ENCODE results near the gene COL4A6.

COL4A6 gene

DNA sequence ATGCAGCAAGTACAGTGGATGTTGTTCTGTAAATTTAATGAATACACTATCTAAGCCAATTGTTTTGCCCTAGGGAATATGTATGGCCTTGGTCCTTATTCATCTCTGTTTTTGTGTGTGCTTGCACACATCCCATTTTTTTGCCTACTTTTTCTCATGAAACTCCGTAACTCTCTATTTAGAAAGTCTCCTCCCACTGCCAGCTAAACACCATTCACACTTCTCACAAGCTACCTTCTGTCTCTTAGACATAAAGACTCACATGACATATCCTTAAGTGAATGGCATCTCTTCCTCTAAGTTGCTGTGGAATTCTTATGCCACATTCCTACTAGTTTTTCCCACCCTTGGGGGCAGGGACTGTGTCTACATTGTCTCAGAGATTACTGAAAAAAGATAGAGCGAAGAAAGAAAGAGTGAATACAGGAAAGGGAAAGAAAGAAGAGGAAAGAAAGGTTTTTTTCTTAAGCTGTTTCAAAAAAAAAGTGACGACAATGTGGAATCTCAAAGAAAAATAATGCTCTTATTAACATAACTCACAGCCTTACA lies 229.1 kb downstream of the COL4A6 start:
- no peak for DNase-seq

DNA sequence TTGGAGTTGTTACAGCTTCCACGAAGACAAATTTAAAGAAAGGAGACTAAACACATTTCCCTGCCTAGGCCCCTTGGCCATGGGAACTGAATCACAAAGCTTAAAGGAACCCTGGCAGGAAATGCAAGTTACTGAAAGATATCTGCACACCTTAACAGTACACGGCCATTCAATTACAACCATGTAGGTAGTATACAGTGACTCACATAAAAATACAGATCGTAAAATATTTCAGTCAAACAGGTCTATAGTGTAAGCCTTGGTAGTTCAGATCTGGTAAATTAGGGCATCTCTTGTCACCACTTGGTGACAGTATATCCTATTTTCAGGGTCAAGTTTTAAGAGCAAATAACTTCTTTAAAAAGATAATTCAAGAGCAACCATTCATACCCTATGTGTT lies 234.7 kb downstream of the COL4A6 start:
- DNase-seq, result no peak

- no peak for DNase-seq
Observed at GRCh38 chrX:108199691-108200090, 238.5 kb downstream of the COL4A6 start.

DNA sequence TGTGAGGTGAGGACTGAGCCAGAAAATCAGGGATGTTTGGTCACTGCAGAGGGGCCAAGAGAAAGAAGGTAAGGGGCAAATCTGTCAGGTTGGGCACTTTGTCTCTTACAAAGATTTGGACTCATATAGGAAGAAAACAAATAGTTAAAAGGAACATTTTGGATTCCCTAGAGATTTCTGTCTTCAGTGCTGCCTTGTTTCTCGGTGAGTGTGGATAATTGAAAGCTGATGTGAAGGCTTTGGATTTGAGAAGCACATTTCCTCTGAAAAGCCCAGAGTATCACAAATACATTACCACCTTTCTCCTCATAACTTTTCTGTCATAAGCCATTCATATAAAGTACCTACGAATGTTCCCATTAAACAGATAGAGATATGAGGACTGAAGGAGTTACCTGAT lies 239.2 kb downstream of the COL4A6 start:
- DNase-seq, result no peak

DNA sequence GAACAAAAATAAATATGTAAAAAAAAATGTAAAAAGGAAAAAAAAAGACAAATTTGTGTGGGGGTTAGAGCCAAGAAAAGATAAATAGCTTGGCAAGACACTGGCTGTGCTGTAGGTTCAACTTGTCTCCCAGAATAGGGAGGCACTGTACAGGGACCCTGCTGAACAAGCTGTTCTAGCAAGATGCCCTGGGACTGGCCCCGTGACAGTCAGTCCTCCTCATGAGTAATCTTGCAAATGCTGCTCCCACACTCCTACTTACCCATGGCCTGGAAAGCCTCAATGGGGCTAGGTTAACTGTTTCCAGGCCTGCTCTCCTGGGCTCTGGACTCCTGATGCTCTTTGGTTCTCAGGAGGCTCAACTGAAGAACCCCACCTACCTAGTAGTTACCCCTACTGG lies 239.8 kb downstream of the COL4A6 start:
- no peak for DNase-seq

DNA sequence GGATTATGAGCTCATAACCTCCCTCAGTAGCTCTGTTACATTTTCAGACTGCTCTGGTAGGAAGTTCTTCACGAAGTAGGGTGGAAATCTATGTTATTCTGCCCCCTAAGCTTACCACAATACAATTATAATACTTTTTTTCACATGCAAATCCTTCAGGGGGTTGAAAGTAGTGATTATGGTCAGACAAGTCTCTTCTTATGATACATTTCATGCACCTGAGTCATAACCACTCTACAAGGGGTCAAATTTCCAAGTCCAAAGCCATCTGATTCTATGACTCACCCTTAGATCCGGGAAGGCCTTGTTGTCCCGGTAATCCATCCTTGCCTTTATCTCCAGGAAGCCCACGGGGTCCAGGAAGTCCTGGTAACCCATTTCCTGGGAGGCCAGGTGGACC lies 251.4 kb downstream of the COL4A6 start:
- DNase-seq, result no peak

DNA sequence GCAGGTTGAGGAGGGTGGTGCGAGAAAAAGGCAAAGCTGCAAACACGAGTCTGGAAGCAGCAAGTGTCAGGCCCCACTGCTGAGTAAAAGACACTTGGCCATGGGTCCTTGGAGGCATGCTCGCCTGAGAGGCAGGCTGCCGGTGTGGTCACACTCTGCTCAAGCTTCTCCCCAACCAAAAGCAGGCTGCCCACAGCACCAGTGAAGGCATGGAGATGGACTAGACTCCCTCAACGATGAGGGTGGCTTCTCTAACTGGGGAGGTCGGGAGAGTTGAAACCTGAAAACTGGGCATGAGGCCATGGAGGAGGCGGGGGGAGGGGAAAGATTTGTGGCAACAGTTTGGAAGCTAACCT lies 260.1 kb downstream of the COL4A6 start:
- DNase-seq, result no peak

DNA sequence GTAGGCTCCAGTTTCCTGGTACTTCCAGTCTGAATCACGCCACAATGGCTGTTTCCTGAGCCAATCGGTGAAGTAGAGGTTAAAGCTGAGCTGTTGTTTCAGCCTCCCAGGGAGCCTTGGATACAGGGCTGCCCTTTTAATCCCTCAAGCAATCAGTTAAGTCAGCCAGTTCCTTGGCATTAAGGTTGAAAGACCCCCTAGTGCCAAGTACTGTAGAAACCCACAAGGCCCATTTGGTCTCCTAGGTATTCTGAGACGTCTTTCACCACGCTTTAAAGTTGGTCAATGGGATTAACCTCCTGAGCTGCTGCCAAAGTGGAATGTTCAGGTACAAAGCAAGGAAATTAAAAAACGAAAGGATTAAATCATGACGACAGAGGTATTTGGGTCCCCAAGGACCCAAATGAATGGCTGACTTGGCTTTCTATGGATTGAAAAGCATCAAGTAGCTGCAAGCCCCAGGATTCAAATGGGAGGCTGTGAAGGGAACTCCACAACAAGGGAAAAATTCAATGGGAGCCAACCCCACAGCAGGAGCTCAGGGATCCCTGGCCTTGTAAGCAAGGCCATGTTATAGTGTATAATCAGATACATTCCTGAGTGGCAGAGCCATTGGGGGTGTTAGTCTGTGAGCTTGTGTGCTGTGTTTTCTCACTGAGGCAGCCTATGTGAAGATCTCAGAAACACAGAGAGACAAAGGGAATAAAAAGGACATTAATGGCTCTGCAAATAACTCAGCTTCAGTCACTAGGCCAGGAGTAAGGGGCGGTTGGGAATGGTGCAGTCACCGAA lies 260.7 kb downstream of the COL4A6 start:
- DNase-seq, result no peak

DNA sequence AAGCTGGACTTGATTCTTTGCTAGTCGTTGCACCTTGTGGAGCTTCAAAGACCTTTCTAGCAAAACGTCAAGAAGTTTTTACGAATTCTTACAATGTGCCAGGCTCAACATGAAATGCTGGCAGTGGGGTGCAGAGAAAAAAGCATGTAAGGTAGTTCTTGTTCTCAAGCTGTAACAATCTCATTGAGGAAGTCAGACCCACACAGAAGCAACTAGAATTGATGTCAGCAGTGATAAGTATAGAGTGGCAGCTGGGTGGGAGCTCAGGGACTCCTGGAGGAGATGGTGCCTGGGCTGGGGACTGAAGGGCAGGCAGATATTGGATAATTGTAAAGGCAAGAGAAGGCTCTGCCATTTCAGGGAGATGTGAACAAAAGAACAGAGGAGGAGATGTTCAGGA lies 264.3 kb downstream of the COL4A6 start:
- no peak for DNase-seq

DNA sequence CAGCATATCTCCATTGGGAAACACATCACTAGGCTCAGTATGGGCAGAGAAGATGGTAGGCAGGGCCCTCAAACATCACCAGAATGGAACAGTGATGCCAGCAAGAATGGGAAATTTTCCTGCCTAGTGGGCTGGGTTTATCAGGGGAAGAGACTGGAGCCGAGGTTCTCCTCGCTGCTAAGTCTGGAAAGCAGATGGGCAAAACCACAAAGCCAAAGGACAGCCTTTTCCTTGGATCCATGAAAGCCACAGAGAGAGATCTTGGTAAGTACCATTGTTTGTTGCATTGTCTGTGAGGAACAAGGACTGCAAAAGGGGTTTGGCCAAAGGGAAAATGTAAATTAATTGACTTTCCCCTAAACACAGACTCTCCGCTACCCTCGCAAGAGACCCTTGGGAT lies 266.6 kb downstream of the COL4A6 start:
- DNase-seq, result no peak

GRCh38 chrX:108169768-108170167 lies 268.5 kb downstream of the COL4A6 start:
- no peak for DNase-seq

DNA sequence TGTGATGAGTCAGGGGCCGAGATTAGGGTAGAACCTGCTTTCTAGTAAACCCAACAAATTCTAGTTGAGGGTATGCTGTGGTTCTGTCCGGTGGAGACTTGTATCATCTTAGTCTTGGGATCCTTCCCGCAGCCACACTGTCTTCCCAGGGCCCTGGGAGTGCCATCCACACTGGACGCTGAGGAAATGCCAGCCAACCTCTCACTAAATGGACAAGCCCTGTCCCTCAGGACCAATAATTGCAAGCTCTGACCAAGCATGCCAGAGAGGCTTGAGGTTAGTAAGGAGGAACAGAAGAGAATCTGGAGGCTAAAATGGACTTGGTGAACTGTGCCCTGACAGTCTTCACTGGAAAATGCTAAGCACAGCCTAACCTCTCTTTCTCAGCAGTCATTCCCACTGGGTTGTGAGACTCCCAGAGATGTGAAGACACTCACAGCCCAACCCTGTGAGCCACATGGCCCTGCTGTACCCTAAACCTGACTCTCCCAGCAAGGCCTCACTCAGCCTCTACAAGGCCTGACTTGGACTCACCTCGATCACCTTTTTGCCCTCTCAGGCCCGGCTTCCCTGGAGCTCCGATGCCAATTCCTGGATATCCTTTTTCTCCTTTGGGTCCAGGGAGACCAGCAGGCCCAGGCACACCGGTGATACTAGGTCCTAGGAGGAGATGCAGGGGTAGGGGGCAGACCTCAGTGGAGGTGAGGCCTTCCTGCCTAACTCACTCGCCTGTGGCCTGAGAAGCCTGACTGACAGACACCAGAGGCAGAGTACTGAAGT lies 269.1 kb downstream of the COL4A6 start:
- DNase-seq, result no peak

GRCh38 chrX:108167211-108167872 lies 270.9 kb downstream of the COL4A6 start:
- no peak for DNase-seq

GRCh38 chrX:108165383-108166111 lies 272.7 kb downstream of the COL4A6 start:
- DNase-seq, result no peak

GRCh38 chrX:108163333-108164082 lies 274.7 kb downstream of the COL4A6 start:
- DNase-seq, result no peak

DNA sequence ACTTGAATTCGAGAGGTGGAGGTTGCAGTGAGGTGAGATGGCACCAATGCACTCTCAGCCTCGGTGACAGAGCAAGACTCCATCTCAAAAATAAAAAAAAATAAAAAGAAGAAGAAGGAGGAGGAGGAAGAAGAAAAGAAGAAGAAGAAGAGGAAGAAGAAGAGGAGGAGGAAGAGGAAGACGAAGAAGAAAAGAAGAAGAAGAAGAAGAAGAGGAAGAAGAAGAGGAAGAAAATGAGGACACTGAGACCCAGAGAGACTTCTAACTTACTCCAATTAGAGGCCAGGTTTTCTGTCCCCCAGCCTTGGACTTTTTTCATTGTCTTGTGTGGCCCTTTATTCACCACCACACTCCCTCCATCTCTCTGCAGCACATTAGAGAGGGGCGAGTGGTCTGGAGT lies 276.0 kb downstream of the COL4A6 start:
- no peak for DNase-seq

- DNase-seq, result no peak
Observed at GRCh38 chrX:108160309-108160708, 277.9 kb downstream of the COL4A6 start.

GRCh38 chrX:108159028-108159670 lies 279.1 kb downstream of the COL4A6 start:
- no peak for DNase-seq

GRCh38 chrX:108157628-108158027 lies 280.6 kb downstream of the COL4A6 start:
- no peak for DNase-seq

- no peak for DNase-seq
Observed at GRCh38 chrX:108156934-108157466, 281.2 kb downstream of the COL4A6 start.

DNA sequence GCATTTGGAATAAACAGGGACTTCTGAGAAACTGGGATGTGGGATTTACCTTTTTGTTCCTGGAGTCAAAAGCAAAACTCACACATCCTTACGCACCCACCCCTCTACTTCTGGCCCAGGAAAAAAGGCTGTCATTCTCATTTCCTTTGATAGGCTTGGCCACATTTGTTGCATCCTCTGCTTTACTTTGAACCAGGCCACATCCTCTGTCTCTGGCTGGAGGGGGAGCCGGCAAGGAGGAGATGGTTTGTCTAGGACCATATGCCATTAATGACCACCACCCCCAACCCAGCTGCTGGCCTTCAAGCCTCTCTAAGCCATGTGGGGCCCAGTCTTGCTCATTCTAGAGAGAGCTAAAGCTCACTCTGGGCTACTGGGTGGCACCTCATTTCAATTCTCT lies 282.1 kb downstream of the COL4A6 start:
- DNase-seq, result no peak

Data from CD4-positive, alpha-beta T cell treated with Interleukin-15 for 1 hour (primary cell).